Activated naive CD8-positive, alpha-beta T cell treated with anti-CD3 and anti-CD28 coated beads, Interleukin-2, amount 10 ng/mL, durations not matched to agents 7 days and 5 days (primary cell): ENCODE measurements around the gene SELPLG. TPM values are rescaled to one million over a fixed set of nuclear protein-coding genes. Genes with fewer than 3 reads are reported as not detected.

ENCODE experiments used
- ATAC-seq: fragments of 150-1000 bp; cut with Tn5 transposase; one replicate; pipeline ENCODE4 v1.10.0; 2021; ENCODE audit warnings: low read depth, moderate library complexity
- POLR2A ChIA-PET: fragments of 350-600 bp; sonication (Branson Sonifier 250); formaldehyde crosslinking; loops from one replicate; lab custom pipeline; 2021; ENCODE audit warnings: antibody characterized with exemption; lab: Charles Lee
- DNase-seq: peaks from one replicate; pipeline ENCODE4 v3.0.0; 2021
- H3K27ac Mint-ChIP-seq: one replicate; pipeline ENCODE4 v1.8.0; 2022; ENCODE audit warnings: mild to moderate bottlenecking, mixed read lengths
- H3K27me3 Mint-ChIP-seq: one replicate; pipeline ENCODE4 v1.8.0; 2022; ENCODE audit warnings: mild to moderate bottlenecking, moderate library complexity, mixed read lengths
- H3K36me3 Mint-ChIP-seq: one replicate; pipeline ENCODE4 v1.8.0; 2021; ENCODE audit warnings: mild to moderate bottlenecking, mixed read lengths
- H3K4me1 Mint-ChIP-seq: one replicate; pipeline ENCODE4 v1.8.0; 2021; ENCODE audit warnings: mixed read lengths
- H3K4me3 Mint-ChIP-seq: one replicate; pipeline ENCODE4 v1.8.0; 2022; ENCODE audit warnings: mild to moderate bottlenecking, moderate library complexity, mixed read lengths
- H3K9me3 Mint-ChIP-seq: one replicate; pipeline ENCODE4 v1.8.0; 2021; ENCODE audit warnings: mixed read lengths
- total RNA-seq, 2 experiments: library from RNA; stranded (reverse); gene quantifications; one replicate each; pipeline ENCODE4 v1.2.3, GENCODE V29; 2021

SELPLG gene
- total RNA-seq: 100 to 1,000 TPM; 159 to 163 TPM

- Mint-ChIP-seq H3K4me1 (peaks cover 46% of the 10 kb centered on the region), H3K4me3 (peak within 1 kb of the TSS; percentile 100), H3K27ac (peak within 1 kb of the TSS; percentile 100), H3K36me3 (peaks cover 32% of the 10 kb centered on the region), H3K27me3 (no peaks in the 10 kb centered on the region), H3K9me3 (no peaks in the 10 kb centered on the region)
- peak; percentile 60 for ATAC-seq
- peak; percentile 84 for DNase-seq
- POLR2A ChIA-PET: interaction anchor here (0.6 to 10.8 kb wide), 11 partner anchors 8 to 224 kb away, joined by 4 to 156 read pairs (median 13); partner anchors contain the start of genes ISCU, SART3 and SSH1
Measured at GRCh38 chr12:108633534-108634248, at the start of gene SELPLG. Gene SELPLG (minus strand): TSS chr12:108633894. CDS start chr12:108624307, 9,587 bp downstream.

- Mint-ChIP-seq H3K9me3 (no peaks in the 10 kb centered on the region), H3K27me3 (no peaks in the 10 kb centered on the region), H3K4me1 (peaks cover 32% of the 10 kb centered on the region), H3K36me3 (peaks cover 19% of the 10 kb centered on the region), H3K27ac (no peak overlapping the region), H3K4me3 (no peak overlapping the region)
- POLR2A ChIA-PET: no interaction called here
- ATAC-seq: no peak
- DNase-seq: no peak
Measured at GRCh38 chr12:108681317-108681716, 47.6 kb upstream of the SELPLG start.

GRCh38 chr12:108679106-108679681, 45.5 kb upstream of the SELPLG start:
- no peak overlapping the region for H3K4me3 Mint-ChIP-seq
- peaks cover 29% of the 10 kb centered on the region for H3K4me1 Mint-ChIP-seq
- no peaks in the 10 kb centered on the region for H3K27me3 Mint-ChIP-seq
- no peak for ATAC-seq
- peaks cover 30% of the 10 kb centered on the region for H3K36me3 Mint-ChIP-seq
- no peak overlapping the region for H3K27ac Mint-ChIP-seq
- no peak for DNase-seq
- H3K9me3 Mint-ChIP-seq: no peaks in the 10 kb centered on the region
- POLR2A ChIA-PET: no interaction called here

GRCh38 chr12:108678104-108678730, 44.5 kb upstream of the SELPLG start:
- no peaks in the 10 kb centered on the region for H3K27me3 Mint-ChIP-seq
- DNase-seq: no peak
- H3K4me1 Mint-ChIP-seq: peaks cover 24% of the 10 kb centered on the region
- H3K9me3 Mint-ChIP-seq: no peaks in the 10 kb centered on the region
- POLR2A ChIA-PET: no interaction called here
- no peak overlapping the region for H3K27ac Mint-ChIP-seq
- H3K4me3 Mint-ChIP-seq: peak overlapping the region; percentile 52
- H3K36me3 Mint-ChIP-seq: peaks cover 30% of the 10 kb centered on the region
- no peak for ATAC-seq

- Mint-ChIP-seq H3K27me3 (no peaks in the 10 kb centered on the region), H3K36me3 (peaks cover 30% of the 10 kb centered on the region), H3K4me3 (no peak overlapping the region), H3K9me3 (no peaks in the 10 kb centered on the region), H3K27ac (no peak overlapping the region), H3K4me1 (peaks cover 24% of the 10 kb centered on the region)
- DNase-seq (no peak), ATAC-seq (no peak)
- POLR2A ChIA-PET: no interaction called here
Measured at GRCh38 chr12:108677381-108677780, 43.7 kb upstream of the SELPLG start.

GRCh38 chr12:108676707-108677106, 43.0 kb upstream of the SELPLG start:
- Mint-ChIP-seq H3K36me3 (peaks cover 31% of the 10 kb centered on the region), H3K27me3 (no peaks in the 10 kb centered on the region), H3K27ac (no peak overlapping the region), H3K4me1 (peaks cover 24% of the 10 kb centered on the region), H3K9me3 (no peaks in the 10 kb centered on the region), H3K4me3 (no peak overlapping the region)
- no peak for ATAC-seq
- DNase-seq: no peak
- POLR2A ChIA-PET: no interaction called here

GRCh38 chr12:108675792-108676191, 42.1 kb upstream of the SELPLG start:
- DNase-seq: no peak
- H3K9me3 Mint-ChIP-seq: no peaks in the 10 kb centered on the region
- H3K27ac Mint-ChIP-seq: no peak overlapping the region
- no peak for ATAC-seq
- H3K4me3 Mint-ChIP-seq: no peak overlapping the region
- peaks cover 28% of the 10 kb centered on the region for H3K36me3 Mint-ChIP-seq
- peaks cover 18% of the 10 kb centered on the region for H3K4me1 Mint-ChIP-seq
- no peaks in the 10 kb centered on the region for H3K27me3 Mint-ChIP-seq
- POLR2A ChIA-PET: no interaction called here

- Mint-ChIP-seq H3K4me1 (peaks cover 8% of the 10 kb centered on the region), H3K4me3 (no peak overlapping the region), H3K27ac (no peak overlapping the region), H3K36me3 (peaks cover 16% of the 10 kb centered on the region), H3K9me3 (no peaks in the 10 kb centered on the region), H3K27me3 (no peaks in the 10 kb centered on the region)
- no peak for ATAC-seq
- POLR2A ChIA-PET: no interaction called here
- DNase-seq: no peak
Measured at GRCh38 chr12:108672054-108672453, 38.4 kb upstream of the SELPLG start.

GRCh38 chr12:108671110-108671509, 37.4 kb upstream of the SELPLG start:
- Mint-ChIP-seq H3K4me3 (no peak overlapping the region), H3K9me3 (no peaks in the 10 kb centered on the region), H3K4me1 (peaks cover 8% of the 10 kb centered on the region), H3K36me3 (peaks cover 12% of the 10 kb centered on the region), H3K27me3 (no peaks in the 10 kb centered on the region), H3K27ac (no peak overlapping the region)
- DNase-seq (no peak), ATAC-seq (no peak)
- POLR2A ChIA-PET: interaction anchor here (0.6 kb wide), 1 partner anchor 58 kb away, joined by 3 read pairs; no protein-coding TSS in a partner anchor

GRCh38 chr12:108670066-108670631, 36.5 kb upstream of the SELPLG start:
- H3K36me3 Mint-ChIP-seq: peaks cover 7% of the 10 kb centered on the region
- H3K4me3 Mint-ChIP-seq: no peak overlapping the region
- H3K27me3 Mint-ChIP-seq: no peaks in the 10 kb centered on the region
- ATAC-seq (no peak), DNase-seq (no peak)
- peaks cover 3% of the 10 kb centered on the region for H3K4me1 Mint-ChIP-seq
- H3K27ac Mint-ChIP-seq: no peak overlapping the region
- no peaks in the 10 kb centered on the region for H3K9me3 Mint-ChIP-seq
- POLR2A ChIA-PET: no interaction called here

GRCh38 chr12:108668542-108668941, 34.8 kb upstream of the SELPLG start:
- DNase-seq: no peak
- Mint-ChIP-seq H3K4me3 (no peak overlapping the region), H3K36me3 (peaks cover 3% of the 10 kb centered on the region), H3K27me3 (no peaks in the 10 kb centered on the region), H3K4me1 (peaks cover 9% of the 10 kb centered on the region), H3K9me3 (no peaks in the 10 kb centered on the region), H3K27ac (no peak overlapping the region)
- POLR2A ChIA-PET: no interaction called here
- no peak for ATAC-seq

GRCh38 chr12:108668063-108668462, 34.4 kb upstream of the SELPLG start:
- Mint-ChIP-seq H3K36me3 (peaks cover 3% of the 10 kb centered on the region), H3K27me3 (no peaks in the 10 kb centered on the region)
- ATAC-seq: no peak

GRCh38 chr12:108667349-108667748, 33.7 kb upstream of the SELPLG start:
- ATAC-seq (no peak), DNase-seq (no peak)
- Mint-ChIP-seq H3K9me3 (no peaks in the 10 kb centered on the region), H3K27ac (no peak overlapping the region), H3K4me1 (peaks cover 9% of the 10 kb centered on the region), H3K4me3 (no peak overlapping the region), H3K27me3 (no peaks in the 10 kb centered on the region), H3K36me3 (peaks cover 3% of the 10 kb centered on the region)
- POLR2A ChIA-PET: no interaction called here

More at GRCh38 chr12:108668063-108668462, 34.4 kb upstream of the SELPLG start:
- Mint-ChIP-seq H3K4me1 (peaks cover 9% of the 10 kb centered on the region), H3K9me3 (no peaks in the 10 kb centered on the region), H3K27ac (no peak overlapping the region), H3K4me3 (no peak overlapping the region)
- POLR2A ChIA-PET: no interaction called here
- no peak for DNase-seq
